SK-N-DZ (cell line): ENCODE results near the gene CAPSL.
"Not testable (repeated sequence)": the region's sequence is repeated elsewhere in the genome, so short reads cannot be mapped to it uniquely, and the experiment has no call there.

Experiments
- DNase-seq: peaks from one replicate; pipeline ENCODE4 v3.0.0-alpha.2; 2015; ENCODE audit warnings: low spot score
- small RNA-seq, 2 experiments: library from RNA; depleted of rRNA; stranded (forward); fragments of <200 nt; gene quantifications; one replicate each; pipeline ENCODE3, GENCODE V24; 2014

Gene CAPSL

GRCh38 chr5:35876922-35877321 lies 61.5 kb downstream of the CAPSL start:
- DNase-seq, result no peak

GRCh38 chr5:35876454-35876853 lies 62.0 kb downstream of the CAPSL start:
- DNase-seq, result no peak

GRCh38 chr5:35870605-35871004 lies 67.8 kb downstream of the CAPSL start:
- DNase-seq, result no peak

GRCh38 chr5:35869685-35870277 lies 68.6 kb downstream of the CAPSL start:
- no peak for DNase-seq

- no peak for DNase-seq
These were observed 70.4 kb downstream of the CAPSL start for GRCh38 chr5:35867998-35868397.

GRCh38 chr5:35863159-35863558 lies 75.3 kb downstream of the CAPSL start:
- no peak for DNase-seq

- no peak for DNase-seq
These were observed 76.3 kb downstream of the CAPSL start for GRCh38 chr5:35862126-35862525.

GRCh38 chr5:35861718-35862117 lies 76.7 kb downstream of the CAPSL start:
- DNase-seq, result no peak

- DNase-seq, result no peak
These were observed 77.7 kb downstream of the CAPSL start for GRCh38 chr5:35860686-35861085.

GRCh38 chr5:35859101-35859661 lies 79.2 kb downstream of the CAPSL start:
- no peak for DNase-seq

GRCh38 chr5:35857606-35858205 lies 80.7 kb downstream of the CAPSL start:
- DNase-seq, result no peak

GRCh38 chr5:35856765-35857351 lies 81.6 kb downstream of the CAPSL start, which contains the start of gene IL7R:
Gene IL7R (plus strand): TSS chr5:35856891. CDS start chr5:35856978, 87 bp downstream.
- DNase-seq, result no peak

- not testable (repeated sequence) for DNase-seq
These were observed 82.1 kb downstream of the CAPSL start for GRCh38 chr5:35856186-35856764.

GRCh38 chr5:35855187-35855586 lies 83.2 kb downstream of the CAPSL start:
- DNase-seq, result no peak

Small RNAs within 50 kb of the gene (small RNA-seq; reads per million reads assigned to genes)
- gene AC112204.1, result 0 reads per million in 2 experiments
